Measurements from ENCODE around the gene SAMD4A. TPM values are rescaled to one million over a fixed set of nuclear protein-coding genes. Genes with fewer than 3 reads are reported as not detected.

The SAMD4A gene
- total and polyA plus RNA-seq, 2 of the 4 experiments (the other 2 are of a cell fraction), result 22.9 to 38.2 TPM

GRCh38 chr14:54566410-54567223, at the start of gene SAMD4A (continued):
- no peak for TF ChIP-seq ELK1 (IDR thresholded peaks at IDR 0.05; ENCODE audit: borderline replicate concordance, low read depth, low read length)
- no peak for TF ChIP-seq SMC3 (IDR thresholded peaks at IDR 0.05; ENCODE audit: low read depth, low read length)

GRCh38 chr14:54524410-54524809, 42.5 kb upstream of the SAMD4A start:
- Histone ChIP-seq H3K4me2 (ENCODE audit: low read depth, low read length) (no peak overlapping the region), H2BK5ac (ENCODE audit: low read depth, low read length, poor library complexity, severe bottlenecking) (no peak overlapping the region), H3K18ac (ENCODE audit: low read depth, low read length) (no peak overlapping the region), H3K27me3 (ENCODE audit: control insufficient read depth, insufficient read depth, low read length) (no peaks in the 10 kb centered on the region), H3K23ac (ENCODE audit: low read depth, low read length) (no peak overlapping the region), H2AK9ac (replicated peaks; ENCODE audit: low read depth, low read length, poor library complexity) (no peak overlapping the region), H3K9ac (ENCODE audit: low read depth, low read length) (no peak overlapping the region), H4K5ac (ENCODE audit: low read depth, low read length) (no peak overlapping the region), H2BK15ac (ENCODE audit: low read depth, low read length) (no peak overlapping the region), H4K8ac (ENCODE audit: low read depth in 2 of 2, low read length in 2 of 2) (no peak overlapping the region), H4K20me1 (ENCODE audit: insufficient read depth, low read length) (no peaks in the 10 kb centered on the region; the same call in 1 of the 2 replicates), H4K91ac (ENCODE audit: insufficient read depth, low read depth, low read length) (no peak overlapping the region), H2BK120ac (ENCODE audit: low read depth, low read length) (no peak overlapping the region), H3K4ac (ENCODE audit: low read depth, low read length) (no peak overlapping the region), H3K36me3 (ENCODE audit: control insufficient read depth, insufficient read depth, low read length) (peaks cover 21% of the 10 kb centered on the region), H3K9me1 (ENCODE audit: insufficient read depth, low read length) (peaks cover 3% of the 10 kb centered on the region; the same call in 1 of the 2 replicates), H3K9me3 (ENCODE audit: control insufficient read depth, insufficient read depth, low read length) (no peaks in the 10 kb centered on the region), H2AFZ (replicated peaks; ENCODE audit: low read length, poor library complexity) (no peak overlapping the region), H3K4me3 (ENCODE audit: insufficient read depth, low read depth, low read length) (no peak overlapping the region), H3K56ac (ENCODE audit: extremely low read depth, insufficient read depth, low read length) (no peak overlapping the region), H3K79me1 (ENCODE audit: low read depth in 1 of 2, low read length in 2 of 2) (peaks cover 9 to 16% of the 10 kb centered on the region in 2 experiments), H3K4me1 (ENCODE audit: control insufficient read depth, insufficient read depth, low read length) (peaks cover 2% of the 10 kb centered on the region), H2BK20ac (ENCODE audit: low read depth, low read length) (no peak overlapping the region), H3K27ac (ENCODE audit: insufficient read depth, low read length) (no peak overlapping the region), H2AK5ac (ENCODE audit: low read depth, low read length) (no peak overlapping the region), H3K14ac (replicated peaks; ENCODE audit: low read depth, low read length) (no peak overlapping the region)
- no peak for DNase-seq
- intact Hi-C loops (cut with micrococcal nuclease) (no loop called here), dilution Hi-C loops (cut with HindIII; ENCODE audit: low sequenced_read_pairs, unreplicated experiment) (no loop called here), in situ Hi-C loops (cut with MboI; ENCODE audit: low sequenced_read_pairs) (no loop called here)
- CTCF ChIA-PET, result no interaction called here
- ATAC-seq (ENCODE audit: low read depth), result no peak
- 100% methylated on average over 1 of the region's 4 CpGs; no CpG with 5 or more reads in 1 of the 2 experiments for WGBS, 2 experiments (ENCODE audit: extremely low coverage in 2 of 2, insufficient read length in 1 of 2)
- POLR2A ChIA-PET (ENCODE audit: unreplicated experiment), result no interaction called here
- BruUV-seq (replicated peaks), result no TSS peak
- TF ChIP-seq MAZ (IDR thresholded peaks at IDR 0.05; ENCODE audit: borderline replicate concordance, low read depth, low read length) (no peak), ELK1 (IDR thresholded peaks at IDR 0.05; ENCODE audit: borderline replicate concordance, low read depth, low read length) (no peak), BHLHE40 (IDR thresholded peaks at IDR 0.05; ENCODE audit: low read depth, low read length) (no peak), RFX5 (IDR thresholded peaks at IDR 0.05; ENCODE audit: low read depth, low read length) (no peak), POLR2A (IDR thresholded peaks at IDR 0.05; ENCODE audit: low read depth, low read length) (no peak), CEBPB (IDR thresholded peaks at IDR 0.05; ENCODE audit: low read depth, low read length) (no peak), RAD21 (IDR thresholded peaks at IDR 0.05; ENCODE audit: low read length) (no peak), CHD1 (IDR thresholded peaks at IDR 0.05; ENCODE audit: low read depth, low read length) (no peak), CTCF (conservative IDR thresholded peaks at IDR 0.05; ENCODE audit: low read depth, low read length) (no peak), MAFK (IDR thresholded peaks at IDR 0.05; ENCODE audit: low read depth, low read length) (no peak), NFE2L2 (IDR thresholded peaks at IDR 0.05; ENCODE audit: low read depth, low read length) (no peak), SMC3 (IDR thresholded peaks at IDR 0.05; ENCODE audit: low read depth, low read length) (no peak)
